GM23248 (cell line): ENCODE data around the gene RNASE9. TPM values are rescaled to one million over a fixed set of nuclear protein-coding genes. Genes with fewer than 3 reads are reported as not detected.
"Not testable (repeated sequence)": the region's sequence is repeated elsewhere in the genome, so short reads cannot be mapped to it uniquely, and the experiment has no call there.

ENCODE experiments used
- DNase-seq: peaks from one replicate; pipeline ENCODE4 v3.0.0-alpha.2; 2015
- H2AFZ ChIP-seq: fragments of 200-600 bp; sonication (generic); 2 replicates; pipeline ENCODE4 v1.6.1; 2016; ENCODE audit warnings: antibody characterized with exemption
- H3F3A ChIP-seq: fragments of 200-600 bp; sonication (generic); 2 replicates; pipeline ENCODE4 v1.6.1; 2016; ENCODE audit warnings: mild to moderate bottlenecking, antibody characterized with exemption, mixed run types; ENCODE audit not compliant: insufficient read depth
- H3K27ac ChIP-seq: fragments of 200-600 bp; sonication (generic); 2 replicates; pipeline ENCODE4 v1.5.1; 2016; ENCODE audit warnings: mild to moderate bottlenecking
- H3K27me3 ChIP-seq: fragments of 200-600 bp; sonication (generic); replicated peaks from 2 replicates; pipeline ENCODE4 v1.6.1; 2016; ENCODE audit warnings: mild to moderate bottlenecking; ENCODE audit not compliant: insufficient read depth
- H3K36me3 ChIP-seq: fragments of 200-600 bp; sonication (generic); 2 replicates; pipeline ENCODE4 v1.6.1; 2016; ENCODE audit warnings: low read depth, mild to moderate bottlenecking
- H3K4me1 ChIP-seq: fragments of 200-600 bp; sonication (generic); 2 replicates; pipeline ENCODE4 v1.6.1; 2016; ENCODE audit warnings: mild to moderate bottlenecking; ENCODE audit not compliant: insufficient read depth
- H3K4me2 ChIP-seq: fragments of 200-600 bp; sonication (generic); one replicate; pipeline ENCODE4 v1.6.1; 2016; ENCODE audit warnings: mild to moderate bottlenecking; ENCODE audit not compliant: unreplicated experiment
- H3K4me3 ChIP-seq: fragments of 200-600 bp; sonication (generic); 2 replicates; pipeline ENCODE4 v1.5.1; 2016; ENCODE audit warnings: mild to moderate bottlenecking
- H3K79me2 ChIP-seq: fragments of 200-600 bp; sonication (generic); 2 replicates; pipeline ENCODE4 v1.6.1; 2016; ENCODE audit warnings: mild to moderate bottlenecking; ENCODE audit not compliant: insufficient read depth
- H3K9ac ChIP-seq: fragments of 200-600 bp; sonication (generic); 2 replicates; pipeline ENCODE4 v1.6.1; 2016; ENCODE audit warnings: mild to moderate bottlenecking
- H3K9me2 ChIP-seq: fragments of 200-600 bp; sonication (generic); 2 replicates; pipeline ENCODE4 v1.6.1; 2016; ENCODE audit warnings: mixed run types, mild to moderate bottlenecking, moderate library complexity; ENCODE audit not compliant: insufficient read depth
- H3K9me3 ChIP-seq: fragments of 200-600 bp; sonication (generic); one replicate; pipeline ENCODE4 v1.6.1; 2017; ENCODE audit warnings: low read depth
- H4K20me1 ChIP-seq: fragments of 200-600 bp; sonication (generic); 2 replicates; pipeline ENCODE4 v1.6.0; 2016; ENCODE audit not compliant: insufficient read depth
- EZH2 ChIP-seq: fragments of 200-600 bp; sonication (generic); IDR thresholded peaks from 2 replicates; pipeline ENCODE4 v1.6.1; 2018; ENCODE audit warnings: antibody characterized with exemption, mild to moderate bottlenecking; ENCODE audit not compliant: insufficient read depth, poor library complexity, severe bottlenecking
- EZH2phosphoT487 ChIP-seq: fragments of 200-600 bp; sonication (generic); IDR thresholded peaks from 2 replicates; pipeline ENCODE4 v1.6.1; 2018; ENCODE audit warnings: antibody characterized with exemption, moderate library complexity, mild to moderate bottlenecking, low read depth; ENCODE audit not compliant: insufficient read depth
- WGBS, 2 experiments: methylation state at CpG; one replicate each; pipeline ENCODE4 v1.1.6; 2015 to 2017; ENCODE audit warnings: low lambda C conversion rate in 2 of 2, low coverage in 1 of 2; ENCODE audit errors: missing lambda C conversion rate in 2 of 2; 5-methylcytosine and 5-hydroxymethylcytosine counted together
- in situ Hi-C: fragments of 300-500 bp; cut with MboI; formaldehyde crosslinking; loops from 2 replicates; pipeline ENCODE4 v1.15.0; 2020
- polyA plus RNA-seq: library from polyadenylated mRNA; unstranded; fragments of >200 nt; fragmentation: Nextera tagmentation; extraction: Ambion mirVana; gene quantifications from 2 replicates; pipeline ENCODE4 v1.2.1, GENCODE V29; 2016
- total RNA-seq: library from RNA; depleted of rRNA; stranded (reverse); fragments of >200 nt; shearing (Covaris generic); gene quantifications from 2 replicates; pipeline ENCODE4 v1.2.3, GENCODE V29; 2014

RNASE9 gene
- total and polyA plus RNA-seq, 2 experiments from 2014 or later: not detected

DNA sequence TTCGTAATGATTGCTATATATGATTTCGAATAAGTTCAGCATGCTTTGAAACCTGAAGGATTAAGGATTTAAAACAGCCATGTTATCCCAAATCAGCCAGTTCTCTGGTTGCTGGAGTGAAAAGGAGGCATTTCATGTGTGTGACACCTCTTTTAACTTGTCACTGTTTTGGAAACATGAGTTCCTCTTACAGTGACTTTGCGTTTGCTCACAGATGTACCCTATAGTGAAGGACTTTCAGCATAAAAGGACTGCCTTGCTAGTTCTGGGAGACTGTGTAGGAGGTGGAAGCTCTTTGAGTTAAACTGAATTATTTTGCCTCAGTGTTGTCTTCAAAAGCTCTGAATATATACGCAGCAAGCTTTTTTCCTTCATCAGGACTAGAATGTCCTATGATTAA, 19.4 kb upstream of the RNASE9 start:
- TF ChIP-seq EZH2: no peak
- TF ChIP-seq EZH2phosphoT487: no peak
- peaks cover 5% of the 10 kb centered on the region for H3K27me3 ChIP-seq

DNA sequence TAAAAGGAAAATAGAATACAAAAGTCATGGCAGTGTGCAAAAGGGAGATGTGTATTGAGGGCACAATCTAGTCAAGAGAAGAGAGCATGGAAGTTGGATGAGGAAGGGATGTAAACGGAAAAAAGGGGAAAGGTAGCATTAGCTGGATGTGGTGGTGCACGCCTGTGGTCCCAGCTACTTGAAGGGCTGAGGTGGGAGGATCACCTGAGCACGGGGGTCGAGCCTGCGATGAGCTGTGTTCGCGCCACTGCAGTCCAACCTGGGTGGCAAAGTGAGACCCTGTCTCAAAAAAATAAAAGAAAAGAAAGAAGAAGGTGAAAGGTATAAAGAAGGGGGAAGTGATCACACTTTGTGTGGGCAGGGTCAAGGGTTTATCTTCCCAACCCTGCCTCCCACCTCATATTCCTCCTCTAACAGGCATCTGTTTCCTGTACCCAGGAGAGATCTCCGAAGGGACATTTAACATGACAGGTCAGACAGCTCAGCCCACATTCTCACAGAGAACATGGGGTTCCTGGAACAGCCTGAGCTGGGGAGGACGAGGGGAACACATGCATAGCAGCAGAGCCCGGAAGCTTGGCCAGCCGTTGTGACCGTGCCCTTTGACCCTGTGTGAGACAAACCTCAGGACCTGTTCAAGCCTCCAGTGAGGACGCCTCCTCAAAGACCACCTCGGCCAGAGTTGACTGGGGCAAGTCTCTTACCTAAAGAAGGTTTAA, 18.1 kb upstream of the RNASE9 start:
- WGBS, 2 experiments: 45 to 47% methylated on average over 14 of the region's 14 CpGs
- in situ Hi-C loops: no loop called here
- H3K79me2 ChIP-seq: no peaks in the 10 kb centered on the region

More for the DNA sequence above, 19.4 kb upstream of the RNASE9 start:
- no peaks in the 10 kb centered on the region for H3F3A ChIP-seq
- H3K9me2 ChIP-seq: no peaks in the 10 kb centered on the region
- 38 to 48% methylated on average over 4 of the region's 4 CpGs for WGBS, 2 experiments
- in situ Hi-C loops: no loop called here
- H3K4me3 ChIP-seq: no peak overlapping the region
- no peak overlapping the region for H3K27ac ChIP-seq
- H3K36me3 ChIP-seq: no peaks in the 10 kb centered on the region
- H2AFZ ChIP-seq: no peak overlapping the region
- no peaks in the 10 kb centered on the region for H3K9me3 ChIP-seq
- H3K79me2 ChIP-seq: no peaks in the 10 kb centered on the region
- no peak for DNase-seq
- H3K9ac ChIP-seq: no peak overlapping the region
- H3K4me2 ChIP-seq: no peak overlapping the region
- H3K4me1 ChIP-seq: no peaks in the 10 kb centered on the region
- no peaks in the 10 kb centered on the region for H4K20me1 ChIP-seq

DNA sequence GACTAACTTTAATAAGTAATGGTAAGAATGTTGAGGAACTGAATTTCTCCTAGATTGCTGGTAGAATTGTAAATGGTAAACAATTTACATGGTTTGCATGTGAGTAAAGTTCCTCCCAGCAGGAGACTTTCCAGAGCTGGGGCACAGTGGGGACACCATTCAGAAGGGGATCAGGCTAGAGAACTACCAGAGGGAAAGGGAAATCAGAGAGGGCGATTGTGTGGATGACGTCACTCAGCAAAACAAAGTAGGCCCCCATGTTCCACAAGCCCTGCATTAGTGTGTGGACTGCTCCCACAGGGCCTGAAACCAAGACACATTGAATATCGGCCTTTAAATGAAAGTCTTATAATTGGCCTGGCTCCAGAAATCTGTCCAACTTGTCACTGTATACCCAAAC, 17.5 kb upstream of the RNASE9 start:
- Histone ChIP-seq H3K4me1 (no peaks in the 10 kb centered on the region), H3K27me3 (no peaks in the 10 kb centered on the region), H4K20me1 (no peaks in the 10 kb centered on the region), H3K27ac (no peak overlapping the region), H3K4me2 (no peak overlapping the region), H2AFZ (no peak overlapping the region), H3K9ac (no peak overlapping the region), H3F3A (no peaks in the 10 kb centered on the region), H3K9me3 (no peaks in the 10 kb centered on the region), H3K9me2 (no peaks in the 10 kb centered on the region), H3K4me3 (no peak overlapping the region), H3K36me3 (no peaks in the 10 kb centered on the region), H3K79me2 (no peaks in the 10 kb centered on the region)
- DNase-seq: no peak
- 44 to 45% methylated on average over 3 of the region's 3 CpGs for WGBS, 2 experiments
- no peak for TF ChIP-seq EZH2phosphoT487
- no peak for TF ChIP-seq EZH2
- in situ Hi-C loops: no loop called here

More for the DNA sequence above, 18.1 kb upstream of the RNASE9 start:
- Histone ChIP-seq H3K9me2 (no peaks in the 10 kb centered on the region), H3K4me1 (no peaks in the 10 kb centered on the region), H3K27me3 (no peaks in the 10 kb centered on the region), H4K20me1 (no peaks in the 10 kb centered on the region), H3K36me3 (no peaks in the 10 kb centered on the region), H3K9me3 (no peaks in the 10 kb centered on the region), H2AFZ (no peak overlapping the region), H3K4me2 (no peak overlapping the region), H3K4me3 (no peak overlapping the region), H3K27ac (no peak overlapping the region), H3F3A (no peaks in the 10 kb centered on the region), H3K9ac (no peak overlapping the region)
- no peak for DNase-seq
- TF ChIP-seq EZH2phosphoT487: no peak
- TF ChIP-seq EZH2: no peak

DNA sequence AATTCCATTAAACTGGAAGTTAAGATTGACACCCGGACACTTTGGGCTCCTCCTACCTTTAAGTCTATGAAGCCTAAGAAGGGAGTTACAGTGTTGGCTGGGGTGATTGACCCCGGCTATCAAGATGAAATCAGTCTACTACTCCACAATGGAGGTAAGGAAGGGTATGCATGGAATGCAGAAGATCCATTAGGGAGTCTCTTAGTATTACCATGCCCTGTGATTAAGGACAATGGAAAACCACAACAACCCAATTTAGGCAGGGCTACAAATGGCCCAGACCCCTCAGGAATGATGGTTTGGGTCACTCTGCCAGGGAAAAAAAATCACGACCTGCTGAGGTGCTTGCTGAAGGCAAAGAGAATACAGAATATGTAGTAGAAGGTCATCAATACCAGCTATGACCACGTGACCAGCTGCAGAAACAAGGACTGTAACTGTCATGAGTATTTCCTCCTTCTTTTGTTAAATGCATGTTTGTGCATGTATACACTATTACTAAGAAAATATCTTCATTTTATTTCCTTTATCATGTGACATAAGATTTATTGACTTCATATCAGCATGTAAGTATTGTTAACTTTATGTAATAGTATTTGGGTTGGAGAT, 11.6 kb upstream of the RNASE9 start:
- H3K4me3 ChIP-seq, H3K4me1 ChIP-seq, H3K9me3 ChIP-seq, in situ Hi-C loops, H3K79me2 ChIP-seq, H3K9ac ChIP-seq, DNase-seq, H3K27ac ChIP-seq, H2AFZ ChIP-seq, H3K36me3 ChIP-seq, H4K20me1 ChIP-seq, H3K9me2 ChIP-seq, H3F3A ChIP-seq, H3K27me3 ChIP-seq, H3K4me2 ChIP-seq: not testable (repeated sequence)
- WGBS, 2 experiments: 28 to 31% methylated on average over 4 of the region's 4 CpGs

DNA sequence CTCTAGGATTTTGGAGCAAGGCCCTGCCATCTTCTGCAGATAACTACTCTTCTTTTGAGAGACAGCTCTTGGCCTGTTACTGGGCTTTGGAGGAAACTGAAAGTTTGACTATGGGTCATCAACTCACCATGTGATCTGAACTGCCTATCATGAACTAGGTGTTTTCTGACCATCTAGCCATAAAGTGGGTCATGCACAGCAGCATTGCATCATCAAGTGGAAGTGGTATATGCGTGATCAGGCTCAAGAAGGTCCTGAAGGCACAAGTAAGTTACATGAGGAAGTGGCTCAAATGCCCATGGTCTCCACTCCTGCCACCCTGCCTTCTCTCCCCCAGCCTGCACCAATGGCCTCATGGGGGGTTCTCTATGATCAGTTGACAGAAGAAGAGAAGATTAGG, 9.9 kb upstream of the RNASE9 start:
- H3K79me2 ChIP-seq, DNase-seq, H4K20me1 ChIP-seq, H3F3A ChIP-seq, H3K27ac ChIP-seq, H3K4me1 ChIP-seq, H3K27me3 ChIP-seq, in situ Hi-C loops, H3K9me3 ChIP-seq, H3K9me2 ChIP-seq, H3K4me3 ChIP-seq, H3K36me3 ChIP-seq, H2AFZ ChIP-seq, H3K9ac ChIP-seq, H3K4me2 ChIP-seq: not testable (repeated sequence)
- WGBS, 2 experiments: 11 to 13% methylated on average over 1 of the region's 1 CpG

DNA sequence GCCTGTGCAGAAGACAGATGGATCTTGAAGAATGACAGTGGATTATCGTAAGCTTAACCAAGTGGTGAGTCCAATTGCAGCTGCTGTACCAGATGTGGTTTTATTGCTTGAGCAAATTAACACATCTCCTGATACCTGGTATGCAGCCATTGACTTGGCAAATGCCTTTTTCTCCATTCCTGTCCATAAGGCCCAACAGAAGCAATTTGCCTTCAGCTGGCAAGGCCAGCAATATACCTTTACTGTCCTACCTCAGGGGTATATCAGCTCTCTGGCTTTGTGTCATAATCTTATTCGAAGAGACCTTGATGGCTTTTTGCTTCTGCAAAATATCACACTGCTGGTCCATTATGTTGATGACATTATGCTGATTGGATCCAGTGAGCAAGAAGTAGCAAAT, 9.0 kb upstream of the RNASE9 start:
- H3K9me2 ChIP-seq, DNase-seq, H3K9me3 ChIP-seq, H3K27ac ChIP-seq, H3F3A ChIP-seq, in situ Hi-C loops, H3K4me2 ChIP-seq, H3K36me3 ChIP-seq, H3K27me3 ChIP-seq, H4K20me1 ChIP-seq, H3K79me2 ChIP-seq, H3K4me1 ChIP-seq, H2AFZ ChIP-seq, H3K4me3 ChIP-seq, H3K9ac ChIP-seq: not testable (repeated sequence)
- 25 to 31% methylated on average over 2 of the region's 2 CpGs for WGBS, 2 experiments
